SK-N-SH (cell line): ENCODE data around the gene BCAR3. TPM values are rescaled to one million over a fixed set of nuclear protein-coding genes. Genes with fewer than 3 reads are reported as not detected.

ENCODE experiments used
- CTCF ChIA-PET: fragments of 300-600, 350-600 bp; formaldehyde crosslinking; extraction: SDS; loops from one replicate; lab custom pipeline; 2021; lab: Yijun Ruan, JAX
- POLR2A ChIA-PET: fragments of 350-600 bp; sonication (Branson Sonifier 250); formaldehyde crosslinking; extraction: SDS; loops from one replicate; lab custom pipeline; 2020; ENCODE audit warnings: antibody characterized with exemption, inconsistent platforms; lab: Yijun Ruan, JAX
- DNase-seq: peaks from one replicate; pipeline ENCODE4 v3.0.0; 2012
- H2AFZ ChIP-seq: fragments of 200-600 bp; sonication (generic); 2 replicates; pipeline ENCODE4 v1.8.1; 2016; ENCODE audit warnings: antibody characterized with exemption, mild to moderate bottlenecking, low read depth
- H3F3A ChIP-seq: fragments of 200-600 bp; sonication (generic); replicated peaks from 2 replicates; pipeline ENCODE3; 2016; ENCODE audit warnings: antibody characterized with exemption, mild to moderate bottlenecking; ENCODE audit not compliant: insufficient read depth
- H3K27ac ChIP-seq, 2 experiments: fragments of 200-500 bp in 1 of 2; fragments of 200-600 bp in 1 of 2; sonication (Bioruptor generic) in 1 of 2; sonication (generic), shearing (Covaris generic) in 1 of 2; 2 replicates each; pipeline versions ENCODE4 v1.5.1 to v1.6.1; 2014 to 2016; ENCODE audit warnings: low read depth in 2 of 2, inconsistent platforms in 1 of 2, low read length in 1 of 2, mild to moderate bottlenecking in 1 of 2, mixed read lengths in 1 of 2
- H3K27me3 ChIP-seq: fragments of 200-600 bp; sonication (generic), shearing (Covaris generic); 2 replicates; pipeline ENCODE4 v1.6.1; 2016; ENCODE audit warnings: mixed run types; ENCODE audit not compliant: insufficient read depth
- H3K36me3 ChIP-seq, 2 experiments: fragments of 200-500 bp in 1 of 2; fragments of 200-600 bp in 1 of 2; sonication (Bioruptor generic) in 1 of 2; sonication (generic) in 1 of 2; replicated peaks in 1 of 2; 2 replicates each; pipeline versions ENCODE3 to v1.5.1; 2014 to 2016; ENCODE audit warnings: low read length in 1 of 2, mild to moderate bottlenecking in 1 of 2; ENCODE audit not compliant: insufficient read depth in 2 of 2, control insufficient read depth in 1 of 2
- H3K4me1 ChIP-seq, 2 experiments: fragments of 200-500 bp in 1 of 2; fragments of 200-600 bp in 1 of 2; sonication (Bioruptor generic) in 1 of 2; sonication (generic), shearing (Covaris generic) in 1 of 2; 2 replicates each; pipeline versions ENCODE4 v1.5.1 to v1.6.1; 2014 to 2016; ENCODE audit warnings: low read depth in 1 of 2, low read length in 1 of 2, mixed run types in 1 of 2; ENCODE audit not compliant: insufficient read depth in 2 of 2, control insufficient read depth in 1 of 2
- H3K4me2 ChIP-seq: fragments of 200-600 bp; sonication (generic), shearing (Covaris generic); 2 replicates; pipeline ENCODE4 v1.6.1; 2017; ENCODE audit warnings: mixed run types
- H3K4me3 ChIP-seq, 2 experiments: fragments of 200-500 bp in 1 of 2; fragments of 200-600 bp in 1 of 2; sonication (Bioruptor generic) in 1 of 2; sonication (generic), shearing (Covaris generic) in 1 of 2; 2 replicates each; pipeline versions ENCODE4 v1.5.1 to v1.8.1; 2014 to 2016; ENCODE audit warnings: low read depth in 2 of 2, inconsistent platforms in 1 of 2, low read length in 1 of 2, mild to moderate bottlenecking in 1 of 2, mixed read lengths in 1 of 2, moderate library complexity in 1 of 2
- H3K79me2 ChIP-seq: fragments of 200-600 bp; sonication (generic); 2 replicates; pipeline ENCODE4 v1.8.1; 2017; ENCODE audit warnings: mild to moderate bottlenecking; ENCODE audit not compliant: insufficient read depth
- H3K9ac ChIP-seq: fragments of 200-600 bp; sonication (generic); 2 replicates; pipeline ENCODE4 v1.6.1; 2017; ENCODE audit warnings: mixed run types
- H3K9me2 ChIP-seq: fragments of 200-600 bp; sonication (generic); 2 replicates; pipeline ENCODE4 v1.6.1; 2017; ENCODE audit warnings: mixed run types
- H3K9me3 ChIP-seq: fragments of 200-600 bp; sonication (generic); 2 replicates; pipeline ENCODE4 v1.6.1; 2017; ENCODE audit warnings: mixed run types, mild to moderate bottlenecking, moderate library complexity
- H4K20me1 ChIP-seq: fragments of 200-600 bp; sonication (generic); 2 replicates; pipeline ENCODE4 v1.6.1; 2017; ENCODE audit warnings: mild to moderate bottlenecking, mixed run types; ENCODE audit not compliant: insufficient read depth
- CHD2 ChIP-seq: fragments of 150-350 bp; IDR thresholded peaks from 2 replicates; pipeline ENCODE4 v1.6.1; 2018; ENCODE audit warnings: low read length; ENCODE audit not compliant: partially characterized antibody
- EP300 ChIP-seq, 2 experiments: IDR thresholded peaks; 2 replicates each; pipeline versions ENCODE4 v1.4.0 to v1.6.1; 2012; ENCODE audit warnings: borderline replicate concordance in 1 of 2, low read depth in 1 of 2, low read length in 1 of 2
- FOSL2 ChIP-seq: IDR thresholded peaks from 2 replicates; pipeline ENCODE4 v1.4.0; 2012; ENCODE audit warnings: low read depth, mild to moderate bottlenecking, moderate library complexity, borderline replicate concordance
- GATA2 ChIP-seq: sonication (generic); formaldehyde crosslinking; IDR thresholded peaks from 2 replicates; pipeline ENCODE4 v1.5.0; 2020; ENCODE audit warnings: mild to moderate bottlenecking, missing genetic modification reagents
- JUND ChIP-seq: IDR thresholded peaks from 2 replicates; pipeline ENCODE4 v1.4.0; 2012
- MAX ChIP-seq: IDR thresholded peaks from 2 replicates; pipeline ENCODE4 v1.4.0; 2012; ENCODE audit warnings: low read depth
- PBX3 ChIP-seq: IDR thresholded peaks from 2 replicates; pipeline ENCODE4; 2012
- POLR2AphosphoS5 ChIP-seq: IDR thresholded peaks from 2 replicates; pipeline ENCODE4 v1.6.1; 2012; ENCODE audit warnings: low read depth, low read length
- RAD21 ChIP-seq: IDR thresholded peaks from 2 replicates; pipeline ENCODE4 v1.6.1; 2012; ENCODE audit warnings: mild to moderate bottlenecking, low read length
- YY1 ChIP-seq: IDR thresholded peaks from 2 replicates; pipeline ENCODE4 v1.4.0; 2012; ENCODE audit warnings: low read depth, mild to moderate bottlenecking
- ZBTB33 ChIP-seq: IDR thresholded peaks from 2 replicates; pipeline ENCODE4 v1.4.0; 2012; ENCODE audit warnings: low read depth, borderline replicate concordance
- WGBS: methylation state at CpG from one replicate; pipeline ENCODE4 v1.1.6; 2017; ENCODE audit warnings: low lambda C conversion rate; 5-methylcytosine and 5-hydroxymethylcytosine counted together
- polyA plus RNA-seq, 3 experiments: library from polyadenylated mRNA; depleted of rRNA; stranded (reverse); fragments of >200 nt; gene quantifications; 2 replicates each; pipeline ENCODE4 v1.2.3, GENCODE V29; 2012

Gene BCAR3
- polyA plus RNA-seq, 1 of the 3 experiments (the other 2 are of a cell fraction), result 58.4 TPM

- Histone ChIP-seq H3K79me2 (peaks cover 98% of the 10 kb centered on the region), H3K9ac (peak overlapping the region; percentile 52; the same call in 1 of the 2 replicates), H3K27me3 (no peaks in the 10 kb centered on the region), H3K36me3 (no peaks in the 10 kb centered on the region), H2AFZ (no peak overlapping the region), H3K9me2 (no peaks in the 10 kb centered on the region), H3K27ac (peak overlapping the region; percentile 97 to 98), H3K4me3 (no peak overlapping the region), H3K4me1 (peaks cover 81 to 85% of the 10 kb centered on the region in 2 experiments), H3K4me2 (peak overlapping the region; percentile 60), H4K20me1 (peaks cover 16% of the 10 kb centered on the region; the same call in 1 of the 2 replicates), H3K9me3 (no peaks in the 10 kb centered on the region), H3F3A (peaks cover 70% of the 10 kb centered on the region)
- DNase-seq, result no peak
- TF ChIP-seq MAX (no peak), JUND (no peak), YY1 (no peak), EP300 (IDR thresholded peaks at IDR 0.05; ENCODE audit: borderline replicate concordance in 1 of 2, low read depth in 1 of 2, low read length in 1 of 2) (no peak), FOSL2 (no peak), PBX3 (no peak), GATA2 (CRISPR knock-in tag) (no peak), RAD21 (no peak), ZBTB33 (no peak), POLR2AphosphoS5 (no peak), CHD2 (no peak)
- CTCF ChIA-PET, result interaction anchor here (0.6 to 28.6 kb wide), 10 partner anchors 8 to 314 kb away, joined by 3 to 591 read pairs (median 4); no protein-coding TSS in a partner anchor
- WGBS, result 90% methylated on average over 7 of the region's 10 CpGs
- POLR2A ChIA-PET, result interaction anchor here (0.7 to 1.8 kb wide), 8 partner anchors 9 to 230 kb away, joined by 3 to 8 read pairs (median 4); partner anchors contain the start of gene FNBP1L
Observed at GRCh38 chr1:93617670-93618499, 63.8 kb downstream of the BCAR3 start.
